Glomerular endothelial cell (primary cell): ENCODE data around the gene MTAP. TPM values are rescaled to one million over a fixed set of nuclear protein-coding genes. Genes with fewer than 3 reads are reported as not detected.

Experiments used
- DNase-seq: peaks from one replicate; pipeline ENCODE4 v3.0.0-alpha.2; 2011; ENCODE audit warnings: low read depth, low spot score; ENCODE audit errors: extremely low read depth
- total RNA-seq: library from RNA; depleted of rRNA; stranded (reverse); fragments of >200 nt; gene quantifications from 2 replicates; pipeline ENCODE4 v1.2.3, GENCODE V29; 2015

MTAP gene
- total RNA-seq, 1 donor from 2014 or later, result 28.2 TPM

- DNase-seq, result no peak
Observed at GRCh38 chr9:21804331-21804730, 1.9 kb downstream of the MTAP start.

GRCh38 chr9:21804791-21805190, 2.4 kb downstream of the MTAP start:
- DNase-seq, result no peak

GRCh38 chr9:21806644-21807043, 4.2 kb downstream of the MTAP start:
- no peak for DNase-seq

- no peak for DNase-seq
Observed at GRCh38 chr9:21810388-21810787, 8.0 kb downstream of the MTAP start.

GRCh38 chr9:21810881-21811280, 8.4 kb downstream of the MTAP start:
- DNase-seq, result no peak

GRCh38 chr9:21811914-21812313, 9.5 kb downstream of the MTAP start:
- DNase-seq, result no peak

- no peak for DNase-seq
Observed at GRCh38 chr9:21812415-21812814, 10.0 kb downstream of the MTAP start.

GRCh38 chr9:21812946-21813568, 10.6 kb downstream of the MTAP start:
- no peak for DNase-seq

GRCh38 chr9:21813575-21814473, 11.4 kb downstream of the MTAP start:
- no peak for DNase-seq

GRCh38 chr9:21815643-21816042, 13.2 kb downstream of the MTAP start:
- no peak for DNase-seq

- DNase-seq, result no peak
Observed at GRCh38 chr9:21817176-21817575, 14.7 kb downstream of the MTAP start.

- no peak for DNase-seq
Observed at GRCh38 chr9:21825637-21826036, 23.2 kb downstream of the MTAP start.

GRCh38 chr9:21828853-21829410, 26.5 kb downstream of the MTAP start:
- DNase-seq, result no peak

GRCh38 chr9:21830589-21830988, 28.2 kb downstream of the MTAP start:
- no peak for DNase-seq

- peak; percentile 85 for DNase-seq
Observed at GRCh38 chr9:21831841-21832509, 29.5 kb downstream of the MTAP start.

GRCh38 chr9:21833090-21833801, 30.8 kb downstream of the MTAP start:
- DNase-seq, result no peak

- no peak for DNase-seq
Observed at GRCh38 chr9:21835121-21835520, 32.7 kb downstream of the MTAP start.

GRCh38 chr9:21836437-21837161, 34.2 kb downstream of the MTAP start:
- DNase-seq, result peak; percentile 94

GRCh38 chr9:21837501-21837900, 35.1 kb downstream of the MTAP start:
- no peak for DNase-seq

- no peak for DNase-seq
Observed at GRCh38 chr9:21840647-21841046, 38.2 kb downstream of the MTAP start.
